HFFc6 (cell line): Measurements from ENCODE around the gene GNA12. TPM values are rescaled to one million over a fixed set of nuclear protein-coding genes. Genes with fewer than 3 reads are reported as not detected.

Experiments used
- DNase-seq: peaks from one replicate; pipeline ENCODE4 v3.0.0-alpha.2; 2018
- H3K27ac Mint-ChIP-seq: 2 replicates; pipeline ENCODE4 v1.8.0; 2020; ENCODE audit warnings: mild to moderate bottlenecking, mixed read lengths
- H3K27me3 Mint-ChIP-seq: 2 replicates; pipeline ENCODE4 v1.8.0; 2021; ENCODE audit warnings: mild to moderate bottlenecking, moderate library complexity, mixed read lengths; ENCODE audit not compliant: insufficient read depth
- H3K36me3 Mint-ChIP-seq: 2 replicates; pipeline ENCODE4 v1.8.0; 2021; ENCODE audit warnings: low read depth, mixed read lengths
- H3K4me1 Mint-ChIP-seq: 2 replicates; pipeline ENCODE4 v1.8.0; 2020; ENCODE audit warnings: low read depth, mixed read lengths
- H3K4me3 Mint-ChIP-seq: 2 replicates; pipeline ENCODE4 v1.8.0; 2020; ENCODE audit warnings: mild to moderate bottlenecking, moderate library complexity, mixed read lengths
- H3K9me3 Mint-ChIP-seq: 2 replicates; pipeline ENCODE4 v1.8.0; 2020; ENCODE audit warnings: mild to moderate bottlenecking, mixed read lengths
- total RNA-seq, 6 experiments: library from RNA; stranded (reverse); fragmentation: NEBNext Ultra II Directional; extraction: Animal tissue kit (Norgen Biotek cat#: 25700); gene quantifications; 2 replicates in 1 of 6; 3 replicates in 5 of 6; pipeline ENCODE4 v1.2.3, GENCODE V29; 2021
- TF ChIP-seq, protein P1 (sequence below): fragments of 200-600 bp; sonication (generic); IDR thresholded peaks from 2 replicates; pipeline ENCODE4 v1.5.0; 2021; ENCODE audit warnings: antibody characterized with exemption, mild to moderate bottlenecking

Gene GNA12
- total RNA-seq, 6 experiments from 2014 or later, result 52.9 to 61.9 (median 57.6) TPM

DNA sequence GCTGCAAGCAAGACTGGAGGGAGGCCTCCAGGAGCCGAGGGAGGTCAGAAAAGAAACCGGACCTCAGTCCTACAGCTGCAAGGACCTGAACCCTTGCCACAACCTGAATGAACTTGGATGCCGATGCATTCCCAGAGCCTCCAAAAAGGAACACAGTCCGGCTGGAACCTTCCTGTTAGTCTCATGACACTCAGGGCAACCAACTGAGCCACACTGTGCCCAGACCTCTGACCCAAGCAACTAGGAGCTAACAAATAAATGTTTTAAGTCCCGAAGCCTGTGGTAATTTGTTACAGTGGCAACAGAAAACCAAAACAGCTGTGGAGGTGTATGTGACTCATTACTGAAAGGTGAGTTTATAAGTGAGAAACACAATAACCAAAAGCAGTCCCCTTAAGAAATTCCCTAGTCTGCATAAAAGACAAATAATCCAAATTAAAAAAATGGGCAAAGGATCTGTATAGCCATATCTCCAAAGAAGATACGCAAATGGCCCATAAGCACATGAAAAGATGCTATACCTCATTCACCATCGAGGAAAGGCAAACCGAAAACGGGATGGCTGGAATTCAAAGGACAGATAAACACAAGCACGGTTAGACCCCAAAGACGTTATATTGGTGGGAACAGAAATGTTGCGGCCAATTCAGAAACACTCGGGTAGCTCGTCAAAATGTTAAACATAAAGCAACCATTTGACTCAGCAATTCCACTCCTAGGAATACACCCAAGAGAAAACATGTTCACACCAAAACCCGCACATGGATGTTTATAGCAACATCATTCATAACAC, 24.8 kb downstream of the GNA12 start:
- Mint-ChIP-seq H3K36me3 (peaks cover 22% of the 10 kb centered on the region), H3K27ac (peak overlapping the region; percentile 97), H3K27me3 (peaks cover 2% of the 10 kb centered on the region; the same call in 1 of the 2 replicates), H3K9me3 (no peaks in the 10 kb centered on the region), H3K4me3 (no peak overlapping the region), H3K4me1 (peaks cover 73% of the 10 kb centered on the region)
- TF ChIP-seq, protein P1, sequence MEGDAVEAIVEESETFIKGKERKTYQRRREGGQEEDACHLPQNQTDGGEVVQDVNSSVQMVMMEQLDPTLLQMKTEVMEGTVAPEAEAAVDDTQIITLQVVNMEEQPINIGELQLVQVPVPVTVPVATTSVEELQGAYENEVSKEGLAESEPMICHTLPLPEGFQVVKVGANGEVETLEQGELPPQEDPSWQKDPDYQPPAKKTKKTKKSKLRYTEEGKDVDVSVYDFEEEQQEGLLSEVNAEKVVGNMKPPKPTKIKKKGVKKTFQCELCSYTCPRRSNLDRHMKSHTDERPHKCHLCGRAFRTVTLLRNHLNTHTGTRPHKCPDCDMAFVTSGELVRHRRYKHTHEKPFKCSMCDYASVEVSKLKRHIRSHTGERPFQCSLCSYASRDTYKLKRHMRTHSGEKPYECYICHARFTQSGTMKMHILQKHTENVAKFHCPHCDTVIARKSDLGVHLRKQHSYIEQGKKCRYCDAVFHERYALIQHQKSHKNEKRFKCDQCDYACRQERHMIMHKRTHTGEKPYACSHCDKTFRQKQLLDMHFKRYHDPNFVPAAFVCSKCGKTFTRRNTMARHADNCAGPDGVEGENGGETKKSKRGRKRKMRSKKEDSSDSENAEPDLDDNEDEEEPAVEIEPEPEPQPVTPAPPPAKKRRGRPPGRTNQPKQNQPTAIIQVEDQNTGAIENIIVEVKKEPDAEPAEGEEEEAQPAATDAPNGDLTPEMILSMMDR, result no peak
- no peak for DNase-seq

DNA sequence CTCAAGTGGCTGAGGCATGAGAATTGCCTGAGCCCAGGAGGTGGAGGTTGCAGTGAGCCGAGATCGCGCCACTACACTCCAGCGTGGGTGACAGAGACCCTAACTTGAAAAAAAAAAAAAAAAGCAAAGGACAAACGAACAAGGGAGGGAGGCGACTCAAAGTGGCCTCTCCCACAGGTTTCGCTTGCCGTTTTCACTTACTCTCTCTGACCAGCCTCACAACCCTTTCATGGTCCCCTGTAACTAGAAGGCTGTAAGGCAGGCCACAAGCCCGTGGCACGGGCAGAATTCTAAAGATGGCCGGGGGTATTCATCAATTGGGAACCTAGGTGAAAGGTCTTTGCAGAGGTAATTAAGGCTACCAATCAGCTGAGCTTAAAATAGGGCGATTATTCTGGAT, 25.5 kb downstream of the GNA12 start:
- no peak overlapping the region for H3K4me3 Mint-ChIP-seq
- DNase-seq, result no peak
- TF ChIP-seq, protein P1, result no peak
- H3K27ac Mint-ChIP-seq, result peak overlapping the region; percentile 97
- H3K36me3 Mint-ChIP-seq, result peaks cover 21% of the 10 kb centered on the region
- H3K4me1 Mint-ChIP-seq, result peaks cover 68% of the 10 kb centered on the region
- H3K27me3 Mint-ChIP-seq, result peaks cover 2% of the 10 kb centered on the region; the same call in 1 of the 2 replicates
- H3K9me3 Mint-ChIP-seq, result no peaks in the 10 kb centered on the region

DNA sequence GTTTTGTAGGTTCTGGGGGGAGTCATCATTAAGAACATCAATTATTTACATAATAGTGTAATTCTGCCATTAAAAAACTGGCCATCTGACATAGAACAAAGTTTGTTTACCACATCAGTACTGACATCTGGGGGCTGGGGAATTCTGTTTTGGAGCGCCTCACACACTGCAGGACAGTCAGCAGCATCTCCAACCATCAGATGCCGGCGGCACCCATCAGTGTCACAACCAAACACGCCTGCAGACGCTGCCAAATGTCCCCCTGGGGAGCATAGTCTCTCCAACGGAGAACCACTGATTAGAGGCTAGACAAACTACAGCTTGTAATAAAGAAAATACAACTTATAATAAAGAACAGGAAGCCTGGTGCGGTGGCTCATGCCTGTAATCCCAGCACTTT, 26.0 kb downstream of the GNA12 start:
- Mint-ChIP-seq H3K36me3 (peaks cover 25% of the 10 kb centered on the region), H3K4me1 (peaks cover 68% of the 10 kb centered on the region), H3K27ac (peak overlapping the region; percentile 51), H3K4me3 (no peak overlapping the region), H3K27me3 (peaks cover 2% of the 10 kb centered on the region; the same call in 1 of the 2 replicates), H3K9me3 (no peaks in the 10 kb centered on the region)
- TF ChIP-seq, protein P1, result no peak
- no peak for DNase-seq

DNA sequence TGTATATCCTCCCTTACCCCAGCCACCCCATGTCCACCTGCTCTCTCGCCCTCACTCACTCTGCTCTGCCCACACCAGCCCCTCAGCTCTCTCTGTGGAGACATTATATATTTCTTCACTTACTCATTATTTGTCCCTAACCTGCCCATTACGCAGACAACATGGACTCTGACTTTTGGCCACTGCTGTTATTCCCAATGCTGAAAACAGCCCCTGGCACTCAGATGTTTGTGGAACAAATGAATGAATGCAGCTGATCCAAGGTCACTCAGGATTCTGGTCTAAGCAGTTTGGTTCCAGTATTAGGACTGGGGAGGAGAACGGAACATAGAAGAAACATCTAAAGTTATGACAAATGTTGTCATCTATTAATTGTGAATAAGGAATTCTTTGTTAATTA, 26.7 kb downstream of the GNA12 start:
- Mint-ChIP-seq H3K27ac (no peak overlapping the region), H3K4me3 (no peak overlapping the region), H3K36me3 (peaks cover 25% of the 10 kb centered on the region), H3K27me3 (peaks cover 2% of the 10 kb centered on the region; the same call in 1 of the 2 replicates), H3K9me3 (no peaks in the 10 kb centered on the region), H3K4me1 (peaks cover 66% of the 10 kb centered on the region)
- DNase-seq, result no peak
- TF ChIP-seq, protein P1, result no peak

DNA sequence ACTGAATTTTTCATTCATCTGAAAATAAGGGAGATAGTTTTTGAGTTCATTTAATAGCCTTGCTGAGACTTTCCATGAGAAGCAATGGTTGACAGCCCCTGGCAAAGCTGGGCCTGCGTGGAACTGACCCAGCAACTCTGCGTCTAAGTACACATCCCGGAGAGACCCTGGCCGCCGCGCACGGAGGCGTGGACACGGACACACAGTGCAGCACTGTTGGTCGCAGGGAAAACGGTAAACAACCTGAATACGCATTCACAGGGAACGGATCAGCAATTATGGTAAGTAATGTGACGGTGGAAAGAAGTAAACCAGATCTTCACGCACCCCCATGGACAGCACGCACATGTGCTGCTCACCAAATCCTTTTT, 28.2 kb downstream of the GNA12 start:
- DNase-seq, result no peak
- TF ChIP-seq, protein P1, result no peak
- Mint-ChIP-seq H3K27me3 (peaks cover 5% of the 10 kb centered on the region; the same call in 1 of the 2 replicates), H3K27ac (no peak overlapping the region; the same call in 1 of the 2 replicates), H3K4me3 (no peak overlapping the region), H3K4me1 (peaks cover 62% of the 10 kb centered on the region), H3K36me3 (peaks cover 30% of the 10 kb centered on the region), H3K9me3 (no peaks in the 10 kb centered on the region)
